WTC11 (cell line): ENCODE results near the gene KIAA1755. TPM values are rescaled to one million over a fixed set of nuclear protein-coding genes. Genes with fewer than 3 reads are reported as not detected.

Experiments used
- ATAC-seq: fragments of 200-7000 bp; cut with Tn5 transposase; 2 replicates; pipeline ENCODE4 v1.10.0; 2021; ENCODE audit warnings: mild to moderate bottlenecking, moderate library complexity
- CTCF ChIA-PET: fragments of 300-600 bp; sonication (Branson Sonifier 250); formaldehyde crosslinking; loops from one replicate; lab custom pipeline; 2021; ENCODE audit warnings: antibody characterized with exemption; lab: Charles Lee
- POLR2A ChIA-PET: fragments of 350-600 bp; sonication (Branson Sonifier 250); formaldehyde crosslinking; loops from one replicate; lab custom pipeline; 2021; ENCODE audit warnings: antibody characterized with exemption; lab: Charles Lee
- DNase-seq: peaks from one replicate; pipeline ENCODE4 v3.0.0; 2021; ENCODE audit warnings: low spot score
- H3K27ac Mint-ChIP-seq: 2 replicates; pipeline ENCODE4 v1.8.0; 2021; ENCODE audit warnings: mixed read lengths
- H3K27me3 Mint-ChIP-seq: 2 replicates; pipeline ENCODE4 v1.8.0; 2021; ENCODE audit warnings: low read depth, mild to moderate bottlenecking, moderate library complexity, mixed read lengths
- H3K36me3 Mint-ChIP-seq: 2 replicates; pipeline ENCODE4 v1.8.0; 2021; ENCODE audit warnings: mixed read lengths
- H3K4me1 Mint-ChIP-seq: 2 replicates; pipeline ENCODE4 v1.8.0; 2022; ENCODE audit warnings: mixed read lengths
- H3K4me3 Mint-ChIP-seq: 2 replicates; pipeline ENCODE4 v1.8.0; 2021; ENCODE audit warnings: mild to moderate bottlenecking, moderate library complexity, mixed read lengths
- H3K9me3 Mint-ChIP-seq: 2 replicates; pipeline ENCODE4 v1.8.0; 2021; ENCODE audit warnings: mixed read lengths
- ATF3 ChIP-seq: sonication (generic); formaldehyde crosslinking; conservative IDR thresholded peaks from 2 replicates; pipeline ENCODE4 v1.8.1; 2022; ENCODE audit warnings: mild to moderate bottlenecking, missing genetic modification reagents
- CBFB ChIP-seq: sonication (generic); formaldehyde crosslinking; IDR thresholded peaks from 2 replicates; pipeline ENCODE4 v1.8.1; 2022; ENCODE audit warnings: mild to moderate bottlenecking, low read depth, missing genetic modification reagents
- ETV6 ChIP-seq: sonication (generic); formaldehyde crosslinking; IDR thresholded peaks from 2 replicates; pipeline ENCODE4 v1.8.1; 2022; ENCODE audit warnings: mild to moderate bottlenecking, missing genetic modification reagents
- NFATC4 ChIP-seq: fragments of 250-450 bp; sonication (Bioruptor Pico); IDR thresholded peaks from 2 replicates; pipeline ENCODE4 v1.9.0; 2021; ENCODE audit warnings: mild to moderate bottlenecking
- PRRX2 ChIP-seq: fragments of 250-450 bp; sonication (Bioruptor Pico); IDR thresholded peaks from 2 replicates; pipeline ENCODE4 v1.8.0; 2021; ENCODE audit warnings: mild to moderate bottlenecking
- RORB ChIP-seq: fragments of 250-450 bp; sonication (Bioruptor Pico); IDR thresholded peaks from 2 replicates; pipeline ENCODE4 v1.9.0; 2021; ENCODE audit warnings: mild to moderate bottlenecking
- SOX15 ChIP-seq: fragments of 250-450 bp; sonication (Bioruptor Pico); IDR thresholded peaks from 2 replicates; pipeline ENCODE4 v1.9.0; 2021; ENCODE audit warnings: mild to moderate bottlenecking
- ZNF232 ChIP-seq: sonication (generic); formaldehyde crosslinking; IDR thresholded peaks from 2 replicates; pipeline ENCODE4 v1.8.0; 2022; ENCODE audit warnings: mild to moderate bottlenecking, missing genetic modification reagents
- ZNF263 ChIP-seq: sonication (generic); formaldehyde crosslinking; IDR thresholded peaks from 2 replicates; pipeline ENCODE4 v1.8.1; 2022; ENCODE audit warnings: low read depth, mild to moderate bottlenecking, moderate library complexity, missing genetic modification reagents
- ZNF281 ChIP-seq: sonication (generic); formaldehyde crosslinking; IDR thresholded peaks from 2 replicates; pipeline ENCODE4 v1.8.0; 2023; ENCODE audit warnings: mild to moderate bottlenecking, missing genetic modification reagents
- ZNF423 ChIP-seq: fragments of 250-450 bp; sonication (Bioruptor Pico); IDR thresholded peaks from 2 replicates; pipeline ENCODE4 v2.1.2; 2022; ENCODE audit warnings: mild to moderate bottlenecking, moderate library complexity
- ZNF425 ChIP-seq: fragments of 250-450 bp; sonication (Bioruptor Pico); conservative IDR thresholded peaks from 2 replicates; pipeline ENCODE4 v1.9.0; 2021; ENCODE audit warnings: mild to moderate bottlenecking
- ZNF671 ChIP-seq: fragments of 250-450 bp; sonication (Bioruptor Pico); IDR thresholded peaks from 2 replicates; pipeline ENCODE4 v1.8.0; 2021; ENCODE audit warnings: mild to moderate bottlenecking
- total RNA-seq: library from RNA; stranded (reverse); gene quantifications from 3 replicates; pipeline ENCODE4 v1.2.3, GENCODE V29; 2021
- TF ChIP-seq, protein P1 (sequence below): sonication (generic); formaldehyde crosslinking; IDR thresholded peaks from 2 replicates; pipeline ENCODE4 v1.8.0; 2022; ENCODE audit warnings: mild to moderate bottlenecking, missing genetic modification reagents
- TF ChIP-seq, protein P2 (sequence below): fragments of 250-450 bp; sonication (Bioruptor Pico); IDR thresholded peaks from 2 replicates; pipeline ENCODE4 v1.9.0; 2021; ENCODE audit warnings: mild to moderate bottlenecking
- TF ChIP-seq, protein P3 (sequence below): sonication (generic); formaldehyde crosslinking; IDR thresholded peaks from 2 replicates; pipeline ENCODE4 v1.8.1; 2023; ENCODE audit warnings: mild to moderate bottlenecking, missing genetic modification reagents, borderline replicate concordance
- TF ChIP-seq, protein P4 (sequence below): sonication (generic); formaldehyde crosslinking; IDR thresholded peaks from 2 replicates; pipeline ENCODE4 v1.8.1; 2022; ENCODE audit warnings: mild to moderate bottlenecking, moderate library complexity, missing genetic modification reagents
- TF ChIP-seq, protein P5 (sequence below): sonication (generic); formaldehyde crosslinking; IDR thresholded peaks from 2 replicates; pipeline ENCODE4 v1.8.0; 2023; ENCODE audit warnings: missing genetic modification reagents
- TF ChIP-seq, protein P6 (sequence below): fragments of 250-450 bp; sonication (Bioruptor Pico); IDR thresholded peaks from 2 replicates; pipeline ENCODE4 v1.9.0; 2021; ENCODE audit warnings: mild to moderate bottlenecking

KIAA1755 gene
- total RNA-seq, 1 experiment from 2014 or later, result 0.50 TPM

GRCh38 chr20:38296433-38296832 is 35.9 kb upstream of the KIAA1755 start:
- no peaks in the 10 kb centered on the region for H3K36me3 Mint-ChIP-seq
- no peaks in the 10 kb centered on the region for H3K27me3 Mint-ChIP-seq
- ChIA-PET CTCF (interaction anchor here (1.6 to 2.8 kb wide), 2 partner anchors 8 to 26 kb away, joined by 4 to 6 read pairs; no protein-coding TSS in a partner anchor), POLR2A (no interaction called here)
- no peak overlapping the region for H3K4me3 Mint-ChIP-seq
- no peak for ATAC-seq
- H3K4me1 Mint-ChIP-seq, result peaks cover 19% of the 10 kb centered on the region
- no peak overlapping the region for H3K27ac Mint-ChIP-seq
- no peaks in the 10 kb centered on the region for H3K9me3 Mint-ChIP-seq
- DNase-seq, result no peak
- TF ChIP-seq PRRX2 (CRISPR knock-in tag), result no peak
- TF ChIP-seq, all 79 proteins: peak for 0

- ChIA-PET CTCF (interaction anchor here (1.6 to 2.8 kb wide), 2 partner anchors 9 to 26 kb away, joined by 4 to 6 read pairs; no protein-coding TSS in a partner anchor), POLR2A (no interaction called here)
- TF ChIP-seq, protein P1, sequence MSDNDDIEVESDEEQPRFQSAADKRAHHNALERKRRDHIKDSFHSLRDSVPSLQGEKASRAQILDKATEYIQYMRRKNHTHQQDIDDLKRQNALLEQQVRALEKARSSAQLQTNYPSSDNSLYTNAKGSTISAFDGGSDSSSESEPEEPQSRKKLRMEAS (CRISPR knock-in tag), result no peak
- TF ChIP-seq, protein P2, sequence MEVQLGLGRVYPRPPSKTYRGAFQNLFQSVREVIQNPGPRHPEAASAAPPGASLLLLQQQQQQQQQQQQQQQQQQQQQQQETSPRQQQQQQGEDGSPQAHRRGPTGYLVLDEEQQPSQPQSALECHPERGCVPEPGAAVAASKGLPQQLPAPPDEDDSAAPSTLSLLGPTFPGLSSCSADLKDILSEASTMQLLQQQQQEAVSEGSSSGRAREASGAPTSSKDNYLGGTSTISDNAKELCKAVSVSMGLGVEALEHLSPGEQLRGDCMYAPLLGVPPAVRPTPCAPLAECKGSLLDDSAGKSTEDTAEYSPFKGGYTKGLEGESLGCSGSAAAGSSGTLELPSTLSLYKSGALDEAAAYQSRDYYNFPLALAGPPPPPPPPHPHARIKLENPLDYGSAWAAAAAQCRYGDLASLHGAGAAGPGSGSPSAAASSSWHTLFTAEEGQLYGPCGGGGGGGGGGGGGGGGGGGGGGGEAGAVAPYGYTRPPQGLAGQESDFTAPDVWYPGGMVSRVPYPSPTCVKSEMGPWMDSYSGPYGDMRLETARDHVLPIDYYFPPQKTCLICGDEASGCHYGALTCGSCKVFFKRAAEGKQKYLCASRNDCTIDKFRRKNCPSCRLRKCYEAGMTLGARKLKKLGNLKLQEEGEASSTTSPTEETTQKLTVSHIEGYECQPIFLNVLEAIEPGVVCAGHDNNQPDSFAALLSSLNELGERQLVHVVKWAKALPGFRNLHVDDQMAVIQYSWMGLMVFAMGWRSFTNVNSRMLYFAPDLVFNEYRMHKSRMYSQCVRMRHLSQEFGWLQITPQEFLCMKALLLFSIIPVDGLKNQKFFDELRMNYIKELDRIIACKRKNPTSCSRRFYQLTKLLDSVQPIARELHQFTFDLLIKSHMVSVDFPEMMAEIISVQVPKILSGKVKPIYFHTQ, result no peak
- TF ChIP-seq ZNF281 (CRISPR knock-in tag), result no peak
- no peak for TF ChIP-seq NFATC4 (CRISPR knock-in tag)
- no peak for TF ChIP-seq ZNF423 (CRISPR knock-in tag)
- TF ChIP-seq, protein P3, sequence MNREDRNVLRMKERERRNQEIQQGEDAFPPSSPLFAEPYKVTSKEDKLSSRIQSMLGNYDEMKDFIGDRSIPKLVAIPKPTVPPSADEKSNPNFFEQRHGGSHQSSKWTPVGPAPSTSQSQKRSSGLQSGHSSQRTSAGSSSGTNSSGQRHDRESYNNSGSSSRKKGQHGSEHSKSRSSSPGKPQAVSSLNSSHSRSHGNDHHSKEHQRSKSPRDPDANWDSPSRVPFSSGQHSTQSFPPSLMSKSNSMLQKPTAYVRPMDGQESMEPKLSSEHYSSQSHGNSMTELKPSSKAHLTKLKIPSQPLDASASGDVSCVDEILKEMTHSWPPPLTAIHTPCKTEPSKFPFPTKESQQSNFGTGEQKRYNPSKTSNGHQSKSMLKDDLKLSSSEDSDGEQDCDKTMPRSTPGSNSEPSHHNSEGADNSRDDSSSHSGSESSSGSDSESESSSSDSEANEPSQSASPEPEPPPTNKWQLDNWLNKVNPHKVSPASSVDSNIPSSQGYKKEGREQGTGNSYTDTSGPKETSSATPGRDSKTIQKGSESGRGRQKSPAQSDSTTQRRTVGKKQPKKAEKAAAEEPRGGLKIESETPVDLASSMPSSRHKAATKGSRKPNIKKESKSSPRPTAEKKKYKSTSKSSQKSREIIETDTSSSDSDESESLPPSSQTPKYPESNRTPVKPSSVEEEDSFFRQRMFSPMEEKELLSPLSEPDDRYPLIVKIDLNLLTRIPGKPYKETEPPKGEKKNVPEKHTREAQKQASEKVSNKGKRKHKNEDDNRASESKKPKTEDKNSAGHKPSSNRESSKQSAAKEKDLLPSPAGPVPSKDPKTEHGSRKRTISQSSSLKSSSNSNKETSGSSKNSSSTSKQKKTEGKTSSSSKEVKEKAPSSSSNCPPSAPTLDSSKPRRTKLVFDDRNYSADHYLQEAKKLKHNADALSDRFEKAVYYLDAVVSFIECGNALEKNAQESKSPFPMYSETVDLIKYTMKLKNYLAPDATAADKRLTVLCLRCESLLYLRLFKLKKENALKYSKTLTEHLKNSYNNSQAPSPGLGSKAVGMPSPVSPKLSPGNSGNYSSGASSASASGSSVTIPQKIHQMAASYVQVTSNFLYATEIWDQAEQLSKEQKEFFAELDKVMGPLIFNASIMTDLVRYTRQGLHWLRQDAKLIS (CRISPR knock-in tag), result no peak
- no peak for TF ChIP-seq RORB (CRISPR knock-in tag)
- TF ChIP-seq, protein P4, sequence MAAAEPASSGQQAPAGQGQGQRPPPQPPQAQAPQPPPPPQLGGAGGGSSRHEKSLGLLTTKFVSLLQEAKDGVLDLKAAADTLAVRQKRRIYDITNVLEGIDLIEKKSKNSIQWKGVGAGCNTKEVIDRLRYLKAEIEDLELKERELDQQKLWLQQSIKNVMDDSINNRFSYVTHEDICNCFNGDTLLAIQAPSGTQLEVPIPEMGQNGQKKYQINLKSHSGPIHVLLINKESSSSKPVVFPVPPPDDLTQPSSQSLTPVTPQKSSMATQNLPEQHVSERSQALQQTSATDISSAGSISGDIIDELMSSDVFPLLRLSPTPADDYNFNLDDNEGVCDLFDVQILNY, result no peak
- TF ChIP-seq CBFB (CRISPR knock-in tag), result no peak
- TF ChIP-seq, protein P5, sequence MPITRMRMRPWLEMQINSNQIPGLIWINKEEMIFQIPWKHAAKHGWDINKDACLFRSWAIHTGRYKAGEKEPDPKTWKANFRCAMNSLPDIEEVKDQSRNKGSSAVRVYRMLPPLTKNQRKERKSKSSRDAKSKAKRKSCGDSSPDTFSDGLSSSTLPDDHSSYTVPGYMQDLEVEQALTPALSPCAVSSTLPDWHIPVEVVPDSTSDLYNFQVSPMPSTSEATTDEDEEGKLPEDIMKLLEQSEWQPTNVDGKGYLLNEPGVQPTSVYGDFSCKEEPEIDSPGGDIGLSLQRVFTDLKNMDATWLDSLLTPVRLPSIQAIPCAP (CRISPR knock-in tag), result no peak
- TF ChIP-seq, protein P6, sequence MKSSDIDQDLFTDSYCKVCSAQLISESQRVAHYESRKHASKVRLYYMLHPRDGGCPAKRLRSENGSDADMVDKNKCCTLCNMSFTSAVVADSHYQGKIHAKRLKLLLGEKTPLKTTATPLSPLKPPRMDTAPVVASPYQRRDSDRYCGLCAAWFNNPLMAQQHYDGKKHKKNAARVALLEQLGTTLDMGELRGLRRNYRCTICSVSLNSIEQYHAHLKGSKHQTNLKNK (CRISPR knock-in tag), result no peak
- TF ChIP-seq ZNF232 (CRISPR knock-in tag), result no peak
- no peak for TF ChIP-seq ZNF263
- no peak for TF ChIP-seq ETV6 (CRISPR knock-in tag)
- TF ChIP-seq ATF3 (CRISPR knock-in tag), result no peak
- no peak for TF ChIP-seq ZNF425
- TF ChIP-seq ZNF671, result no peak
- no peak for TF ChIP-seq SOX15 (CRISPR knock-in tag)
These were observed 35.3 kb upstream of the KIAA1755 start for GRCh38 chr20:38295811-38296210.

More at GRCh38 chr20:38295811-38296210, 35.3 kb upstream of the KIAA1755 start:
- DNase-seq, result no peak
- H3K4me1 Mint-ChIP-seq, result peaks cover 22% of the 10 kb centered on the region
- H3K4me3 Mint-ChIP-seq, result no peak overlapping the region
- H3K9me3 Mint-ChIP-seq, result no peaks in the 10 kb centered on the region
- no peaks in the 10 kb centered on the region for H3K36me3 Mint-ChIP-seq
- ATAC-seq, result no peak
- H3K27me3 Mint-ChIP-seq, result no peaks in the 10 kb centered on the region
- no peak overlapping the region for H3K27ac Mint-ChIP-seq
